Neuronal stem cell (in vitro differentiated cells): Measurements from ENCODE around the gene MYO5C.
"Not testable (repeated sequence)": the region's sequence is repeated elsewhere in the genome, so short reads cannot be mapped to it uniquely, and the experiment has no call there.

Experiments used
- DNase-seq: peaks from one replicate; pipeline ENCODE4 v3.0.0-alpha.2; 2013; ENCODE audit warnings: low spot score
- H2AFZ ChIP-seq: one replicate; pipeline ENCODE4 v1.6.1; 2013; ENCODE audit warnings: mild to moderate bottlenecking, low read length, inconsistent platforms
- H2AK5ac ChIP-seq: 2 replicates; pipeline ENCODE4 v1.6.1; 2013; ENCODE audit warnings: low read depth, mild to moderate bottlenecking, inconsistent platforms, low read length, moderate library complexity, mixed read lengths
- H2BK120ac ChIP-seq: 2 replicates; pipeline ENCODE4 v1.6.1; 2013; ENCODE audit warnings: low read depth, mild to moderate bottlenecking, inconsistent platforms, low read length, moderate library complexity, mixed read lengths
- H2BK12ac ChIP-seq: one replicate; pipeline ENCODE4 v1.6.1; 2013; ENCODE audit warnings: low read length, inconsistent platforms
- H2BK15ac ChIP-seq: 2 replicates; pipeline ENCODE4 v1.6.1; 2013; ENCODE audit warnings: mild to moderate bottlenecking, low read length, inconsistent platforms, mixed read lengths
- H2BK5ac ChIP-seq: one replicate; pipeline ENCODE4 v1.6.1; 2013; ENCODE audit warnings: inconsistent platforms, mild to moderate bottlenecking, low read length, moderate library complexity
- H3K14ac ChIP-seq: one replicate; pipeline ENCODE4 v1.6.1; 2013; ENCODE audit warnings: low read length, inconsistent platforms
- H3K18ac ChIP-seq: 2 replicates; pipeline ENCODE4 v1.6.1; 2013; ENCODE audit warnings: low read length, inconsistent platforms
- H3K23ac ChIP-seq: 2 replicates; pipeline ENCODE4 v1.6.1; 2013; ENCODE audit warnings: low read depth, mild to moderate bottlenecking, mixed read lengths, low read length, inconsistent platforms; ENCODE audit not compliant: poor library complexity
- H3K27ac ChIP-seq: replicated peaks from 3 replicates; pipeline ENCODE4 v1.5.1; 2013; ENCODE audit warnings: low read length, inconsistent platforms
- H3K27me3 ChIP-seq, 3 experiments: 2 replicates each; pipeline ENCODE4 v1.6.1; 2013; ENCODE audit warnings: low read length in 3 of 3, mild to moderate bottlenecking in 2 of 3, inconsistent platforms in 1 of 3, low read depth in 1 of 3, mixed read lengths in 1 of 3, moderate library complexity in 1 of 3; ENCODE audit not compliant: control insufficient read depth in 3 of 3, insufficient read depth in 3 of 3
- H3K36me3 ChIP-seq, 2 donors: replicated peaks in 1 of 2; 2 replicates each; pipeline ENCODE4 v1.6.1; 2013; ENCODE audit warnings: low read length in 2 of 2; ENCODE audit not compliant: control insufficient read depth in 2 of 2, insufficient read depth in 2 of 2
- H3K4ac ChIP-seq: 2 replicates; pipeline ENCODE4 v1.6.1; 2013; ENCODE audit warnings: inconsistent platforms, mild to moderate bottlenecking, low read length, moderate library complexity
- H3K4me1 ChIP-seq, 2 donors: 1 replicate in 1 of 2; 2 replicates in 1 of 2; pipeline ENCODE4 v1.6.1; 2013; ENCODE audit warnings: low read length in 2 of 2, low read depth in 1 of 2; ENCODE audit not compliant: control insufficient read depth in 2 of 2, insufficient read depth in 1 of 2
- H3K4me2 ChIP-seq: one replicate; pipeline ENCODE4 v1.6.1; 2013; ENCODE audit warnings: mild to moderate bottlenecking, low read length, inconsistent platforms; ENCODE audit not compliant: insufficient read depth, poor library complexity, severe bottlenecking
- H3K4me3 ChIP-seq, 2 donors: 2 replicates each; pipeline ENCODE4 v1.5.1; 2013; ENCODE audit warnings: low read length in 2 of 2, mild to moderate bottlenecking in 2 of 2, inconsistent platforms in 1 of 2, moderate library complexity in 1 of 2
- H3K79me1 ChIP-seq: one replicate; pipeline ENCODE4 v1.6.1; 2013; ENCODE audit warnings: low read depth, mild to moderate bottlenecking, inconsistent platforms, low read length, moderate library complexity
- H3K9ac ChIP-seq: one replicate; pipeline ENCODE4 v1.6.1; 2013; ENCODE audit warnings: mild to moderate bottlenecking, low read depth, low read length, inconsistent platforms; ENCODE audit not compliant: poor library complexity
- H3K9me3 ChIP-seq, 2 donors: replicated peaks in 1 of 2; 2 replicates each; pipeline versions ENCODE3 to v1.6.1; 2013; ENCODE audit warnings: low read length in 2 of 2, mild to moderate bottlenecking in 2 of 2, inconsistent platforms in 1 of 2, low read depth in 1 of 2, mixed read lengths in 1 of 2, moderate library complexity in 1 of 2; ENCODE audit not compliant: control insufficient read depth in 2 of 2, insufficient read depth in 1 of 2
- H4K8ac ChIP-seq: one replicate; pipeline ENCODE4 v1.6.1; 2013; ENCODE audit warnings: low read depth, mild to moderate bottlenecking, inconsistent platforms, low read length, moderate library complexity
- H4K91ac ChIP-seq: one replicate; pipeline ENCODE4 v1.6.1; 2013; ENCODE audit warnings: low read length, low read depth, mild to moderate bottlenecking, inconsistent platforms; ENCODE audit not compliant: poor library complexity
- WGBS, 2 donors: extraction: QIAGEN DNeasy Blood & Tissue Kit; methylation state at CpG; one replicate each; pipeline ENCODE4 v1.1.7; 2013; ENCODE audit warnings: missing lambda C conversion rate in 2 of 2, mixed read lengths in 1 of 2; ENCODE audit not compliant: insufficient read length in 2 of 2, insufficient replicate concordance in 1 of 2; ENCODE audit errors: extremely low coverage in 2 of 2; 5-methylcytosine and 5-hydroxymethylcytosine counted together

The MYO5C gene

GRCh38 chr15:52171807-52172206, 123.8 kb downstream of the MYO5C start:
- H3K27ac ChIP-seq, result no peak overlapping the region
- no peak overlapping the region for H2BK12ac ChIP-seq
- no peak overlapping the region for H3K23ac ChIP-seq
- no CpG with 5 or more reads among the region's 1 CpG for WGBS, 2 donors
- no peak overlapping the region for H3K4me3 ChIP-seq
- peak overlapping the region; percentile 58 for H2AFZ ChIP-seq
- no peak overlapping the region for H2BK120ac ChIP-seq
- no peak overlapping the region for H4K91ac ChIP-seq
- H3K27me3 ChIP-seq, result no peaks in the 10 kb centered on the region
- no peaks in the 10 kb centered on the region for H3K9me3 ChIP-seq
- no peak overlapping the region for H4K8ac ChIP-seq
- no peak overlapping the region for H3K4me2 ChIP-seq
- H3K4me1 ChIP-seq, result no peaks in the 10 kb centered on the region
- no peaks in the 10 kb centered on the region for H3K79me1 ChIP-seq
- no peak overlapping the region for H3K18ac ChIP-seq
- no peak overlapping the region for H3K9ac ChIP-seq
- DNase-seq, result no peak
- no peak overlapping the region for H3K4ac ChIP-seq
- no peak overlapping the region for H2BK5ac ChIP-seq
- H3K36me3 ChIP-seq, result no peaks in the 10 kb centered on the region
- no peak overlapping the region for H3K14ac ChIP-seq
- no peak overlapping the region for H2BK15ac ChIP-seq
- no peak overlapping the region for H2AK5ac ChIP-seq

- no peak overlapping the region for H4K8ac ChIP-seq
- H3K18ac ChIP-seq, result no peak overlapping the region
- no peak overlapping the region for H3K4me2 ChIP-seq
- H2AFZ ChIP-seq, result peak overlapping the region; percentile 58
- DNase-seq, result no peak
- H3K23ac ChIP-seq, result no peak overlapping the region
- H3K9ac ChIP-seq, result no peak overlapping the region
- H3K14ac ChIP-seq, result no peak overlapping the region
- no peak overlapping the region for H2BK12ac ChIP-seq
- no peaks in the 10 kb centered on the region for H3K36me3 ChIP-seq
- H3K4me3 ChIP-seq, result no peak overlapping the region
- H2BK120ac ChIP-seq, result no peak overlapping the region
- H3K9me3 ChIP-seq, result no peaks in the 10 kb centered on the region
- no peaks in the 10 kb centered on the region for H3K27me3 ChIP-seq
- no peak overlapping the region for H2AK5ac ChIP-seq
- H3K4ac ChIP-seq, result no peak overlapping the region
- WGBS, 2 donors, result no CpG with 5 or more reads among the region's 4 CpGs
- no peaks in the 10 kb centered on the region for H3K4me1 ChIP-seq
- H4K91ac ChIP-seq, result no peak overlapping the region
- H3K27ac ChIP-seq, result no peak overlapping the region
- no peak overlapping the region for H2BK15ac ChIP-seq
- H2BK5ac ChIP-seq, result no peak overlapping the region
- H3K79me1 ChIP-seq, result no peaks in the 10 kb centered on the region
Measured at GRCh38 chr15:52171386-52171785, 124.2 kb downstream of the MYO5C start.

- not testable (repeated sequence) for H2BK15ac ChIP-seq, H2BK120ac ChIP-seq, H3K23ac ChIP-seq, H4K91ac ChIP-seq, H2AFZ ChIP-seq, H2BK5ac ChIP-seq, H3K18ac ChIP-seq, H3K4me1 ChIP-seq, H3K14ac ChIP-seq, H2AK5ac ChIP-seq, H3K27ac ChIP-seq, H3K4me3 ChIP-seq, H3K4me2 ChIP-seq, H4K8ac ChIP-seq, H3K9ac ChIP-seq, H3K4ac ChIP-seq, H2BK12ac ChIP-seq, H3K79me1 ChIP-seq, H3K36me3 ChIP-seq, H3K27me3 ChIP-seq, H3K9me3 ChIP-seq, DNase-seq
- no CpG with 5 or more reads among the region's 3 CpGs for WGBS, 2 donors
Measured at GRCh38 chr15:52170199-52170598, 125.4 kb downstream of the MYO5C start.

GRCh38 chr15:52165494-52166131, 130.0 kb downstream of the MYO5C start:
- H3K27ac ChIP-seq, H2AK5ac ChIP-seq, H3K4me2 ChIP-seq, H4K8ac ChIP-seq, H4K91ac ChIP-seq, H3K27me3 ChIP-seq, H2BK120ac ChIP-seq, H3K79me1 ChIP-seq, H2BK12ac ChIP-seq, H3K4me3 ChIP-seq, H3K9me3 ChIP-seq, DNase-seq, H2BK5ac ChIP-seq, H3K9ac ChIP-seq, H3K14ac ChIP-seq, H2BK15ac ChIP-seq, H3K18ac ChIP-seq, H3K4ac ChIP-seq, H2AFZ ChIP-seq, H3K23ac ChIP-seq, H3K4me1 ChIP-seq: not testable (repeated sequence)
- H3K36me3 ChIP-seq, result peaks cover 0 to 12% of the 10 kb centered on the region in 2 donors
- no CpG with 5 or more reads among the region's 5 CpGs for WGBS, 2 donors
